Esophagus squamous epithelium (tissue), 5 donors: Measurements from ENCODE around the gene HIVEP1. TPM values are rescaled to one million over a fixed set of nuclear protein-coding genes. Genes with fewer than 3 reads are reported as not detected.

Source experiments
- DNase-seq: peaks from one replicate; lab custom pipeline; 2025; lab: John Stamatoyannopoulos, UW
- H3K27ac ChIP-seq, 4 donors: fragments of 200-600 bp; sonication (generic); one replicate each; pipeline ENCODE4 v1.5.1; 2016 to 2019; ENCODE audit warnings: mild to moderate bottlenecking in 1 of 4
- H3K27me3 ChIP-seq, 4 donors: fragments of 200-600 bp; sonication (generic); 1 replicate in 3 of 4; 2 replicates in 1 of 4; pipeline versions ENCODE4 v1.5.1 to v1.6.0; 2017 to 2021; ENCODE audit warnings: antibody characterized with exemption in 1 of 4
- H3K36me3 ChIP-seq, 3 donors: fragments of 200-600 bp; sonication (generic); one replicate each; pipeline ENCODE4 v1.5.1; 2016 to 2019
- H3K4me1 ChIP-seq, 3 donors: fragments of 200-600 bp; sonication (generic); one replicate each; pipeline ENCODE4 v1.5.1; 2017 to 2019
- H3K4me3 ChIP-seq, 4 donors: fragments of 200-600 bp; sonication (generic); 1 replicate in 3 of 4; 2 replicates in 1 of 4; pipeline ENCODE4 v1.5.1; 2016 to 2019; ENCODE audit warnings: mild to moderate bottlenecking in 2 of 4, moderate library complexity in 1 of 4
- H3K9me3 ChIP-seq, 3 donors: fragments of 200-600 bp; sonication (generic); one replicate each; pipeline ENCODE4 v1.5.1; 2016 to 2019
- POLR2A ChIP-seq, 4 donors: fragments of 450-650 bp; IDR thresholded peaks; one replicate each; pipeline ENCODE4 v1.6.1; 2017; ENCODE audit warnings: antibody characterized with exemption in 4 of 4, mild to moderate bottlenecking in 4 of 4, moderate library complexity in 3 of 4
- WGBS, 2 donors: methylation state at CpG; one replicate each; pipeline ENCODE4 v1.1.5; 2018; 5-methylcytosine and 5-hydroxymethylcytosine counted together
- intact Hi-C: fragments of 100-400 bp; cut with DNase I; formaldehyde crosslinking; loops from one replicate; pipeline ENCODE4 v1.15.0; 2022
- total RNA-seq, 4 donors: library from RNA; depleted of rRNA; stranded (reverse); fragments of >200 nt; gene quantifications; one replicate each; pipeline ENCODE4 v1.1.0, GENCODE V29; 2016
- TF ChIP-seq, protein P1 (sequence below), 6 experiments: fragments of 450-650 bp in 4 of 6; fragments of 200-600 bp in 2 of 6; sonication (generic) in 2 of 6; IDR thresholded peaks; one replicate each; pipeline ENCODE4 v1.5.1; 2016 to 2019; ENCODE audit warnings: antibody characterized with exemption in 6 of 6, mild to moderate bottlenecking in 4 of 6, moderate library complexity in 4 of 6
- donor health status: DM: yes; HTN: yes; CAD: no.

Gene HIVEP1
- total RNA-seq, 4 donors from 2014 or later, result 11.0 to 22.3 (median 20.7) TPM

DNA sequence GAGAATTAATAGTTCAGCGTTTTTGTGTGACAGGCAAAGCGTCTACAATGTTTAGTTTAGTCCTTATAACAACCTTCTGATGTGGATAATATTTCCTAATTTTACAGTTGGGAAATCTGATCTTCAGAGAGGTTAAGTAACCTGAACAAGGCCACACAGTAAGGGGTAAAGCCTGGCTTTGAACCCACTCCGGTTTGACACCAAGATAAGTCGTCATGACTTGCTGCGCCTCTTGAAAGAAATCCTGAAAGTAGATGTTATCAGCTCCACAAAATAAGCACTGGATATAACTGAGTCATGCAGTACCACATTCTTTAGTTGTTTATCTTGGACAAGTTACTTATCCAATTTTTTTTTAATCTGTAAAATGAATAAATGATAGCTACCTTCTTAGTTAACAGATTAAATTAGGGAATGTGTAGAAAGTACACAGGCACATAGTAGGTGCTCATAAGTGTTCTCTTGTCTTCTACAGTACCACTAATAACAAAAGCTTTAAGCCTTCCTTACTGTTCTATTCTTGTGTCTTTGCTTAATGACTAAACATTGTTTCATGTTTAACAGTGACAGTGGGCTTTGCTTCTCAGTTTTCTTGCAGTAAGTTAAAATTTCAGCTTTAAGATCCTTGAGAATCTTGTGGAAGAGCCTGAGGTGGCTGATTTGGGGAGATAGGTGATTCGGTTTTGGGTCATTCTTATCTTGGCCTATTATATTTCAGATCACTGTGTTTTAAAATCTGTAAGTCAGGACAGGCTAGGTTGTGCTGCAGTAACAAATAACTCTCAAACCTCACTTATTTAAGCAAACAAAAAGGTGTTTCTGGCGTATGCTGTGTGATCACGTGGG, 2.1 kb downstream of the HIVEP1 start:
- TF ChIP-seq, protein P1, sequence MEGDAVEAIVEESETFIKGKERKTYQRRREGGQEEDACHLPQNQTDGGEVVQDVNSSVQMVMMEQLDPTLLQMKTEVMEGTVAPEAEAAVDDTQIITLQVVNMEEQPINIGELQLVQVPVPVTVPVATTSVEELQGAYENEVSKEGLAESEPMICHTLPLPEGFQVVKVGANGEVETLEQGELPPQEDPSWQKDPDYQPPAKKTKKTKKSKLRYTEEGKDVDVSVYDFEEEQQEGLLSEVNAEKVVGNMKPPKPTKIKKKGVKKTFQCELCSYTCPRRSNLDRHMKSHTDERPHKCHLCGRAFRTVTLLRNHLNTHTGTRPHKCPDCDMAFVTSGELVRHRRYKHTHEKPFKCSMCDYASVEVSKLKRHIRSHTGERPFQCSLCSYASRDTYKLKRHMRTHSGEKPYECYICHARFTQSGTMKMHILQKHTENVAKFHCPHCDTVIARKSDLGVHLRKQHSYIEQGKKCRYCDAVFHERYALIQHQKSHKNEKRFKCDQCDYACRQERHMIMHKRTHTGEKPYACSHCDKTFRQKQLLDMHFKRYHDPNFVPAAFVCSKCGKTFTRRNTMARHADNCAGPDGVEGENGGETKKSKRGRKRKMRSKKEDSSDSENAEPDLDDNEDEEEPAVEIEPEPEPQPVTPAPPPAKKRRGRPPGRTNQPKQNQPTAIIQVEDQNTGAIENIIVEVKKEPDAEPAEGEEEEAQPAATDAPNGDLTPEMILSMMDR (IDR thresholded peaks at IDR 0.05), result no peak
- TF ChIP-seq POLR2A (IDR thresholded peaks at IDR 0.05), result no peak
- Histone ChIP-seq H3K27me3 (no peaks in the 10 kb centered on the region), H3K4me3 (peak overlapping the region in 1 of 4 donors; percentile 85), H3K4me1 (peaks cover 4 to 44% (median 23%) of the 10 kb centered on the region in 3 donors), H3K27ac (peak overlapping the region in 3 of 4 donors; percentile 39 to 99 (median 97)), H3K36me3 (peaks cover 0 to 30% (median 0%) of the 10 kb centered on the region in 3 donors), H3K9me3 (no peaks in the 10 kb centered on the region)
- WGBS, 2 donors, result 63 to 66% methylated on average over 8 of the region's 8 CpGs
- no peak for DNase-seq
- intact Hi-C loops, result no loop called here

DNA sequence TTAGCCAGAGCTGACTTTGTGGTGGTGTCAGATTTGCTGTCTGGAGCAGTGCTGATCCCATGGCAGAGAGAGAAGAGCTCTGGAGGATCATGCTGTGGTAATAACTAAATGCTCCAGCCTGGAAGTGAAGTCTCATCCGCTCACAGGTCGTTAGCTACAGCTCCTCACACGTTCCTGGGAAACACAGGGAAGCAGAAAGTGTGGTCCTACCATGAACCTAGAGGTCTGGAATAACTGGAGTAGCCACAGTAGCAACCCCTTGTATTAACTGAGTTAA, 2.7 kb downstream of the HIVEP1 start:
- DNase-seq, result no peak
- peaks cover 0 to 36% (median 0%) of the 10 kb centered on the region in 3 donors for H3K36me3 ChIP-seq
- no peaks in the 10 kb centered on the region for H3K27me3 ChIP-seq
- TF ChIP-seq, protein P1 (IDR thresholded peaks at IDR 0.05), result no peak
- TF ChIP-seq POLR2A (IDR thresholded peaks at IDR 0.05), result no peak
- peak overlapping the region in 3 of 4 donors; percentile 39 to 99 (median 97) for H3K27ac ChIP-seq
- WGBS, 2 donors, result 74 to 87% methylated on average over 3 of the region's 3 CpGs
- intact Hi-C loops, result no loop called here
- H3K4me3 ChIP-seq, result no peak overlapping the region
- no peaks in the 10 kb centered on the region for H3K9me3 ChIP-seq
- H3K4me1 ChIP-seq, result peaks cover under 1 to 39% (median 20%) of the 10 kb centered on the region in 3 donors

DNA sequence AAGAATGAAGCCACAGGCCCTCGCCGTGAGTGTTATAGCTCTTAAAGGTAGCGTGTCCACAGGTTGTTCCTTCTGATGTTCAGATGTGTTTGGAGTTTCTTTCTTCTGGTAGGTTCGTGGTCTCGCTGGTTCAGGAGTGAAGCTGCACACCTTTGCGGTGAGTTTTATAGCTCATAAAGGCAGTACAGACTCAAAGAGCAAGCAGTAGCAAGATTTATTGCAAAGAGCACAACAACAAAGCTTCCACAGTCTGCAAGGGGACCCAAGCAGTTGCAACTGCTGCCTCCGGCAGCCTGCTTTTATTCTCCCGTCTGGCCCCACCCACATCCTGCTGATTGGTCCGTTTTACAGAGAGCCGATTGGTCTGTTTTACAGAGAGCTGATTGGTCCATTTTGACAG, 5.2 kb downstream of the HIVEP1 start:
- Histone ChIP-seq H3K4me3 (no peak overlapping the region), H3K9me3 (no peaks in the 10 kb centered on the region), H3K27me3 (no peaks in the 10 kb centered on the region), H3K27ac (no peak overlapping the region), H3K36me3 (peaks cover 0 to 55% (median 0%) of the 10 kb centered on the region in 3 donors), H3K4me1 (peaks cover 0 to 29% (median 14%) of the 10 kb centered on the region in 3 donors)
- no peak for TF ChIP-seq POLR2A (IDR thresholded peaks at IDR 0.05)
- TF ChIP-seq, protein P1 (IDR thresholded peaks at IDR 0.05), result no peak
- no peak for DNase-seq
- 93 to 95% methylated on average over 9 to 10 of the region's 10 CpGs for WGBS, 2 donors
- intact Hi-C loops, result no loop called here

DNA sequence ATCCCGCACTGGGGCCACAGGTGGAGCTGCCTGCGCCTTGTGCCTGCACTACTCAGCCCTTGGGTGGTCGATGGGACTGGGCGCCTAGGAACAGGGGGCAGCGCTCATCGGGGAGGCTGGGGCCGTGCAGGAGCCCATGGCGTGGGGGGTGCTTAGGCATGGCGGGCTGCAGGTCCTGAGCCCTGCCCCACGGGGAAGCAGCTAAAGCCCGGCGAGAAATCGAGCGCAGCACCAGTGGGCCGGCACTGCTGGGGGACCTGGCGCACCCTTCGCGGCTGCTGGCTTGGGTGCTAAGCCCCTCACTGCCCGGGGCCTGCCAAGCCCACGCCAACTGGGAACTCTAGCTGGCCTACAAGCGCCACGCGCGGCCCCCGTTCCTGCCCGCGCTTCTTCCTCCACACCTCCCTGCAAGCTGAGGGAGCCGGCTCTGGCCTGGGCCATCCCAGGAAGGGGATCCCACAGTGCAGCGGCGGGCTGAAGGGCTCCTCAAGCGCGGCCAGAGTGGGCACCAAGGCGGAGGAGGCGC, 5.8 kb downstream of the HIVEP1 start:
- DNase-seq, result no peak
- intact Hi-C loops, result no loop called here
- WGBS, 2 donors, result 100% methylated on average over 4 of the region's 34 CpGs; no CpG with 5 or more reads in 1 of the 2 donors
- H3K4me3 ChIP-seq, result no peak overlapping the region
- TF ChIP-seq, protein P1 (IDR thresholded peaks at IDR 0.05), result no peak
- no peak for TF ChIP-seq POLR2A (IDR thresholded peaks at IDR 0.05)
- H3K9me3 ChIP-seq, result no peaks in the 10 kb centered on the region
- H3K27me3 ChIP-seq, result no peaks in the 10 kb centered on the region
- no peak overlapping the region for H3K27ac ChIP-seq
- H3K36me3 ChIP-seq, result peaks cover 0 to 56% (median 0%) of the 10 kb centered on the region in 3 donors
- peaks cover 0 to 29% (median 14%) of the 10 kb centered on the region in 3 donors for H3K4me1 ChIP-seq

DNA sequence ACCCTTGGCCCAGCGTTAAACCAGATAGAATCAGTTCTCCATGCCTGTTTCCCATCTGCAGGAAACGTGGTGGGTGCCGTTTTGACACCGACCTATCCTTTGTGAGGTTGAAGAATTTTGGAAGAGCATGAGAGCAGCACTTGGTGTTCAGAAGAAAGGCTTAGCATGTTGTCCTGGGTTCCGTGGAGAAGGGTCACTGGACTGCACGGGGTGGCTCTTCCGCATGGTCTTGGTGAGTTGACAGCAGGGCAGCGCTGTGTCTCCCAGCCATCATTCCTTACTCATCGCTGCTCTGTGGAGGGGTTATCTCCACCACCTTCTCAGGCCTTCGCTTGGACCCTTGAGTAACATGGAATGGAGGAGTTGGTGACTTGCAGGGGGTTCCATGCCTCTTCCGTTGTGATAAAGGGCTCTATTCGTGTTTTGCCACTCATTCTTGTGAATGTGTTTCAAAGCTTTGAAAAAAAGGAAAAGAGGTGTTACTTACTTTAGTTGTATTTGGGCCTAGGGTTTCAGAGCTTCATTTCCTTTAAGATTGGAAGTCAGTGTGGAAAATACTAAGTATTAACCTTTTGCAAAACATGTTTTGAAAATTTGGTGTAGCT, 8.2 kb downstream of the HIVEP1 start:
- no peak for TF ChIP-seq POLR2A (IDR thresholded peaks at IDR 0.05)
- TF ChIP-seq, protein P1 (IDR thresholded peaks at IDR 0.05), result no peak
- DNase-seq, result no peak
- Histone ChIP-seq H3K27ac (no peak overlapping the region), H3K4me3 (no peak overlapping the region), H3K4me1 (peaks cover 4 to 27% (median 13%) of the 10 kb centered on the region in 3 donors), H3K9me3 (no peaks in the 10 kb centered on the region), H3K36me3 (peaks cover 0 to 56% (median 0%) of the 10 kb centered on the region in 3 donors), H3K27me3 (no peaks in the 10 kb centered on the region)
- intact Hi-C loops, result no loop called here
- 84 to 92% methylated on average over 7 to 10 of the region's 12 CpGs for WGBS, 2 donors
